Activated naive CD4-positive, alpha-beta T cell treated with anti-CD3 and anti-CD28 coated beads, Interleukin-2, amount 10 ng/mL, durations not matched to agents 7 days and 5 days (primary cell): ENCODE measurements around the gene ME2.
"Not testable (repeated sequence)": the region's sequence is repeated elsewhere in the genome, so short reads cannot be mapped to it uniquely, and the experiment has no call there.

ENCODE experiments used
- CTCF ChIA-PET: fragments of 350-600 bp; sonication (Branson Sonifier 250); formaldehyde crosslinking; loops from one replicate; lab custom pipeline; 2021; ENCODE audit warnings: antibody characterized with exemption; lab: Charles Lee
- DNase-seq: peaks from one replicate; pipeline ENCODE4 v3.0.0-alpha.2; 2020
- H3K27ac Mint-ChIP-seq: one replicate; pipeline ENCODE4 v1.8.0; 2021; ENCODE audit warnings: mild to moderate bottlenecking, moderate library complexity, mixed read lengths
- H3K27me3 Mint-ChIP-seq: one replicate; pipeline ENCODE4 v1.8.0; 2021; ENCODE audit warnings: mild to moderate bottlenecking, mixed read lengths
- H3K36me3 Mint-ChIP-seq: one replicate; pipeline ENCODE4 v1.8.0; 2021; ENCODE audit warnings: mixed read lengths
- H3K4me1 Mint-ChIP-seq: one replicate; pipeline ENCODE4 v1.8.0; 2021; ENCODE audit warnings: mixed read lengths
- H3K4me3 Mint-ChIP-seq: one replicate; pipeline ENCODE4 v1.8.0; 2021; ENCODE audit warnings: mild to moderate bottlenecking, moderate library complexity, mixed read lengths
- H3K9me3 Mint-ChIP-seq: one replicate; pipeline ENCODE4 v1.8.0; 2021; ENCODE audit warnings: mixed read lengths

The ME2 gene

GRCh38 chr18:50878345-50879301 lies at the start of gene ME2:
ME2 (plus strand) TSS chr18:50879118; CDS start chr18:50895821, 16,703 bp downstream.
- DNase-seq, result peak; percentile 93
- H3K27me3 Mint-ChIP-seq, result peaks cover 3% of the 10 kb centered on the region
- H3K27ac Mint-ChIP-seq, result peak within 1 kb of the TSS; percentile 99
- peaks cover 34% of the 10 kb centered on the region for H3K4me1 Mint-ChIP-seq
- peak within 1 kb of the TSS; percentile 99 for H3K4me3 Mint-ChIP-seq
- no peaks in the 10 kb centered on the region for H3K9me3 Mint-ChIP-seq
- peaks cover 6% of the 10 kb centered on the region for H3K36me3 Mint-ChIP-seq
- CTCF ChIA-PET, result interaction anchor here (1.6 kb wide), 1 partner anchor 59 kb away, joined by 4 read pairs; the partner anchor contains the start of gene MRO

GRCh38 chr18:50829644-50830043 lies 49.3 kb upstream of the ME2 start:
- Mint-ChIP-seq H3K27me3 (no peaks in the 10 kb centered on the region), H3K4me1 (no peaks in the 10 kb centered on the region), H3K36me3 (no peaks in the 10 kb centered on the region), H3K27ac (no peak overlapping the region), H3K4me3 (no peak overlapping the region), H3K9me3 (no peaks in the 10 kb centered on the region)
- CTCF ChIA-PET, result no interaction called here
- DNase-seq, result no peak

DNA sequence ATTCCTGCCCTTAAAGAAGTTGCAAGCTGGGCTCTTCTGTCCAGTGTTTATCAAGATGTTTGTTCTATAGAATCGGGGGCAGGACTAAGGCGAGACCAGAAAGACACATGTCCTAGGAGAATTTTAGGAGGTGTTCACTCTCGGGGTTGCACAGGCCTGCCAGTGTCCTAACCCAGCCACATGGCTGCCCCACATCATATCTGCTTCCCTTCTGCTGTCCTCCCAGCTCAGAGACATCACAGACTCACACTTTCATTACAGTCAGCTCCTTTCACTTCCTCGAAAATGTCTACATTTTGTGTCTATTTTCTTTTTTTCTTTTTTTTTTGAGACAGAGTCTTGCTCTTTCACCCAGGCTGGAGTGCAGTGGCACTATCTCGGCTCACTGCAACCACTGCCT lies 48.4 kb upstream of the ME2 start:
- no peaks in the 10 kb centered on the region for H3K36me3 Mint-ChIP-seq
- no peaks in the 10 kb centered on the region for H3K9me3 Mint-ChIP-seq
- H3K4me3 Mint-ChIP-seq, result no peak overlapping the region
- no peaks in the 10 kb centered on the region for H3K4me1 Mint-ChIP-seq
- H3K27ac Mint-ChIP-seq, result no peak overlapping the region
- no peaks in the 10 kb centered on the region for H3K27me3 Mint-ChIP-seq
- no peak for DNase-seq
- CTCF ChIA-PET, result interaction anchor here (0.6 kb wide), 1 partner anchor 27 kb away, joined by 3 read pairs; no protein-coding TSS in a partner anchor

GRCh38 chr18:50832754-50833153 lies 46.2 kb upstream of the ME2 start:
- Mint-ChIP-seq H3K9me3 (no peaks in the 10 kb centered on the region), H3K27ac (no peak overlapping the region), H3K4me1 (peaks cover 6% of the 10 kb centered on the region)

GRCh38 chr18:50833496-50833895 lies 45.4 kb upstream of the ME2 start:
- H3K9me3 Mint-ChIP-seq, H3K27me3 Mint-ChIP-seq, DNase-seq, H3K27ac Mint-ChIP-seq, H3K4me3 Mint-ChIP-seq, CTCF ChIA-PET, H3K36me3 Mint-ChIP-seq, H3K4me1 Mint-ChIP-seq: not testable (repeated sequence)

More at GRCh38 chr18:50832754-50833153, 46.2 kb upstream of the ME2 start:
- no peak for DNase-seq
- H3K27me3 Mint-ChIP-seq, result peaks cover 4% of the 10 kb centered on the region
- no peaks in the 10 kb centered on the region for H3K36me3 Mint-ChIP-seq
- CTCF ChIA-PET, result no interaction called here
- H3K4me3 Mint-ChIP-seq, result no peak overlapping the region

DNA sequence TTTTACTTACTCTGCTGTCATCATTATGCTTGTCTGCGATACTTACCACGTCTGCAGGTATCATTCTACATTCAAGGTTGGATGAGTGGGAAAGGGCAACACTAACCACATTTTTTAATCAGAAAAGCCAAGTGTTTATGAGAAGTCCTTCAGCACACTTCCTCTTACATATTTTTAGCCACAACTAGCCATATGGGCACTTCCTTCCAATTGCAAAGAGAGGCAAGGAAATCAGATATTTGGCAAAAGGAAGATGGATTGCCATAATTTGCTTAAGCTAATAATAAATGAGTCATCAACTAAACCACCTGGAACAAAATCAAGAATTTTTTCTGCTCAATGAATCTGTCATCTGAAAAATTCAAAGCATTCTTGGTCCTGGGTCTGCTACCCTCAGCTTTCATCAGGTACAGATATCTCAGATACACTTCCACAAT lies 42.4 kb upstream of the ME2 start:
- H3K4me1 Mint-ChIP-seq, result peaks cover 6% of the 10 kb centered on the region
- no peak overlapping the region for H3K27ac Mint-ChIP-seq
- CTCF ChIA-PET, result interaction anchor here (0.7 to 1.1 kb wide), 3 partner anchors 16 to 754 kb away, joined by 3 to 5 read pairs (median 3); no protein-coding TSS in a partner anchor
- H3K9me3 Mint-ChIP-seq, result no peaks in the 10 kb centered on the region
- H3K4me3 Mint-ChIP-seq, result no peak overlapping the region
- DNase-seq, result no peak
- H3K27me3 Mint-ChIP-seq, result peaks cover 21% of the 10 kb centered on the region
- H3K36me3 Mint-ChIP-seq, result no peaks in the 10 kb centered on the region

- CTCF ChIA-PET, result no interaction called here
- H3K27ac Mint-ChIP-seq, result no peak overlapping the region
- H3K36me3 Mint-ChIP-seq, result no peaks in the 10 kb centered on the region
- no peaks in the 10 kb centered on the region for H3K9me3 Mint-ChIP-seq
- no peak overlapping the region for H3K4me3 Mint-ChIP-seq
- peaks cover 6% of the 10 kb centered on the region for H3K4me1 Mint-ChIP-seq
- H3K27me3 Mint-ChIP-seq, result peaks cover 21% of the 10 kb centered on the region
- no peak for DNase-seq
Measured at GRCh38 chr18:50839341-50839740, 39.6 kb upstream of the ME2 start.

- no peak for DNase-seq
- Mint-ChIP-seq H3K4me3 (no peak overlapping the region), H3K27me3 (peaks cover 21% of the 10 kb centered on the region), H3K27ac (no peak overlapping the region), H3K36me3 (no peaks in the 10 kb centered on the region), H3K9me3 (no peaks in the 10 kb centered on the region), H3K4me1 (peaks cover 6% of the 10 kb centered on the region)
- CTCF ChIA-PET, result no interaction called here
Measured at GRCh38 chr18:50839996-50840395, 38.9 kb upstream of the ME2 start.

DNA sequence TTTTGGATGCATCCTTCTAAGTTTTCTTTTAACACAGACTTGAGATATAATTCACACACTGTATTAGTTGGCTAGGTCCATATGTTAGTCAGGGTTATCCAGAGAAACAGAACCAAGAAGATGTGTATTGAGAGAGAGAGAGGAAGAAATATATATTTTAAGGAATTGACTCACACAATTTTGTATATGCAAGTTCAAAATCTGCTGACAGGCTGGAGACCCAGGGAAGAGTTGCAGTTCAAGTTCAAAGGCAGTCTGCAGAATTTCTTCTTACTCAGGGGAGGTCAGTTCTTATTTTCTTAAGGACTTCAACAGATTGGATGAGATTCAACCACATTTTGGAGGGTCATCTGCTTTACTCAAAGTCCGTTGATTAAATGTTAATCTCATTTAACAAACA lies 36.1 kb upstream of the ME2 start:
- CTCF ChIA-PET, result no interaction called here
- Mint-ChIP-seq H3K4me1 (no peaks in the 10 kb centered on the region), H3K9me3 (no peaks in the 10 kb centered on the region), H3K27me3 (peaks cover 22% of the 10 kb centered on the region), H3K27ac (no peak overlapping the region), H3K36me3 (no peaks in the 10 kb centered on the region), H3K4me3 (no peak overlapping the region)
- DNase-seq, result no peak

DNA sequence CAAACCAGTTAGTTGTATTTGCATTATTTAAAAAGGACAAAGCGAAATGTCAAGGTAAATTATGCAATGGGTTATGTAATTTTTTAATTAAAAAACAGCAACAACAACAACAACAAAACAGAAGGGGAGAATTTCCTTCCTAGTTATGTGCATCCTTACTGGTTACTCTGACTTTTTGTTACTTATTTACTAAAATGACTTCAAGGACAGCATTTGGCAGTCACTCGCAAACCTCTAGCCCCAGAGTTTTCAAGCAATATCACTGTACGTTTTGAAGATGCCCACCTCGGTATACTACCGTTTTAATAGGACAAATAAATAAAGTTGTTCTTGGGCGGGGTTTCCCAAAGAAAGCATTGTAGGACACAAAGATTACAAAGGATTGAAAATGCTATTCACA lies 34.4 kb upstream of the ME2 start:
- Mint-ChIP-seq H3K27me3 (peaks cover 16% of the 10 kb centered on the region), H3K9me3 (no peaks in the 10 kb centered on the region), H3K36me3 (no peaks in the 10 kb centered on the region), H3K27ac (no peak overlapping the region), H3K4me1 (no peaks in the 10 kb centered on the region), H3K4me3 (no peak overlapping the region)
- no peak for DNase-seq
- CTCF ChIA-PET, result no interaction called here

- Mint-ChIP-seq H3K36me3 (no peaks in the 10 kb centered on the region), H3K4me1 (no peaks in the 10 kb centered on the region), H3K4me3 (no peak overlapping the region), H3K27ac (no peak overlapping the region), H3K27me3 (peaks cover 12% of the 10 kb centered on the region), H3K9me3 (no peaks in the 10 kb centered on the region)
- CTCF ChIA-PET, result no interaction called here
- DNase-seq, result no peak
Measured at GRCh38 chr18:50844960-50845359, 34.0 kb upstream of the ME2 start.

GRCh38 chr18:50847192-50847591 lies 31.7 kb upstream of the ME2 start:
- CTCF ChIA-PET, result interaction anchor here (1.3 kb wide), 1 partner anchor 9 kb away, joined by 3 read pairs; no protein-coding TSS in a partner anchor
- DNase-seq, result no peak
- no peaks in the 10 kb centered on the region for H3K4me1 Mint-ChIP-seq
- H3K4me3 Mint-ChIP-seq, result no peak overlapping the region
- H3K36me3 Mint-ChIP-seq, result no peaks in the 10 kb centered on the region
- H3K27me3 Mint-ChIP-seq, result peaks cover 4% of the 10 kb centered on the region
- no peaks in the 10 kb centered on the region for H3K9me3 Mint-ChIP-seq
- no peak overlapping the region for H3K27ac Mint-ChIP-seq

- no peak overlapping the region for H3K27ac Mint-ChIP-seq
- H3K4me3 Mint-ChIP-seq, result no peak overlapping the region
- no peaks in the 10 kb centered on the region for H3K9me3 Mint-ChIP-seq
- CTCF ChIA-PET, result no interaction called here
- H3K36me3 Mint-ChIP-seq, result no peaks in the 10 kb centered on the region
- H3K27me3 Mint-ChIP-seq, result peaks cover 4% of the 10 kb centered on the region
- no peaks in the 10 kb centered on the region for H3K4me1 Mint-ChIP-seq
- no peak for DNase-seq
Measured at GRCh38 chr18:50848061-50848551, 30.8 kb upstream of the ME2 start.

GRCh38 chr18:50848991-50849390 lies 29.9 kb upstream of the ME2 start:
- no peaks in the 10 kb centered on the region for H3K4me1 Mint-ChIP-seq
- no peak overlapping the region for H3K4me3 Mint-ChIP-seq
- no peak for DNase-seq
- H3K27me3 Mint-ChIP-seq, result peaks cover 4% of the 10 kb centered on the region
- H3K9me3 Mint-ChIP-seq, result no peaks in the 10 kb centered on the region
- H3K27ac Mint-ChIP-seq, result no peak overlapping the region
- CTCF ChIA-PET, result no interaction called here
- no peaks in the 10 kb centered on the region for H3K36me3 Mint-ChIP-seq

DNA sequence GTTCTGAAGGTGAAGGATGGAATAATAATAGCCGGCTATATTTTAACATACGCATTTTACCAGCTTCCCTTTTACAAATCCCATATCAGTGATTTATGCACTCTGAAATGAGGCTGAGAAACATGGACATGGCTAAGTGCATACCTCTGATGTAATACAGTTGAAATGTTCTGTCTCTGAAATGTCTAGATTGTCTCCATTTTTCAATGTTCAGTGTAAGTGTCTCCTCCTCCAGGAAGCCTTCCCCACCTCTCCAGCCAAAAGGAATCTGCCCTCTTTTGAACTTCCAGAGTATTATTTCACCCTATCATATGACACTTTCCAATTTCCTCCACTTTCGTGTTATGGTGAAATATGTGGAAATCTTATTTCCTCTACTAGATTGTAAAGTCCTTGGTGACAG lies 29.5 kb upstream of the ME2 start:
- CTCF ChIA-PET, result no interaction called here
- Mint-ChIP-seq H3K27ac (no peak overlapping the region), H3K27me3 (peaks cover 4% of the 10 kb centered on the region), H3K36me3 (no peaks in the 10 kb centered on the region), H3K9me3 (peaks cover 2% of the 10 kb centered on the region), H3K4me1 (no peaks in the 10 kb centered on the region), H3K4me3 (no peak overlapping the region)
- no peak for DNase-seq
